GM21723 (cell line): Measurements from ENCODE around the gene C2orf68.
"Not testable (repeated sequence)": the region's sequence is repeated elsewhere in the genome, so short reads cannot be mapped to it uniquely, and the experiment has no call there.

ENCODE experiments used
- ATAC-seq: cut with Tn5 transposase; IDR thresholded peaks from one replicate; pipeline ENCODE4 v1.9.1; 2021; ENCODE audit warnings: mild to moderate bottlenecking, moderate library complexity; ENCODE audit not compliant: unreplicated experiment

C2orf68 gene

DNA sequence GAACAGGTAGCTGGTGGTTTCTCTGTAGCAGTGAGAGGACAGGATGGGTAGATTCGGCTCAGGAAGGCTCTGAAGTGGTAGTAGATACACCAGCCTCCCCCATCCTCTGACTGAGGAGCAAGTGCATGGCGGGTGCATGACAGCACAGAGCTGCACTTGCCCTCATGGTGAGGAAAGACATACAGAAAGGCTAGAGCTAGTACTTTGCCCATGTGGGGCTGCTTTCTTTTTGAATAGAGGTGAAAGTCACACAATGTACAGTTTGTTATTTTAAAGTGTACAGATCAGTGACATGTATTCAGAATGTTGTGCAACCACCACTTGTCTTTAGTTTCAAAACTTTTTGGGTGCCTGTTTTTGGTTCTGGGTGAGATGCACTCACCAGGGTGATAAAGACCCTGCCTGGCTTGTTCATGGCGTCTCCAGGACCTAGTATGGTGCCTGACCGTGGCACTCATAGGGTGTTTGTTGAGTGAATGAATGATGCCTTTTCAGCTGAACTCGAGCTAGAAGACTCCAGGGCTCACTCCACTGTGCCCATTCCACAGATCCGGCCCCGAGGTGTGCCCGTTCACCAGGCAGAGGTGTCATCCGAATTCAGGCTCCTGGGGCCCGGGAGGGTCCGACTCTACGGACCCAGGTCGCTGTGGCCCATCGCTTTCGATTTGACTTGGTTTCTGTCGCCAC lies 28.1 kb downstream of the C2orf68 start:
- ATAC-seq = peak; percentile 9

DNA sequence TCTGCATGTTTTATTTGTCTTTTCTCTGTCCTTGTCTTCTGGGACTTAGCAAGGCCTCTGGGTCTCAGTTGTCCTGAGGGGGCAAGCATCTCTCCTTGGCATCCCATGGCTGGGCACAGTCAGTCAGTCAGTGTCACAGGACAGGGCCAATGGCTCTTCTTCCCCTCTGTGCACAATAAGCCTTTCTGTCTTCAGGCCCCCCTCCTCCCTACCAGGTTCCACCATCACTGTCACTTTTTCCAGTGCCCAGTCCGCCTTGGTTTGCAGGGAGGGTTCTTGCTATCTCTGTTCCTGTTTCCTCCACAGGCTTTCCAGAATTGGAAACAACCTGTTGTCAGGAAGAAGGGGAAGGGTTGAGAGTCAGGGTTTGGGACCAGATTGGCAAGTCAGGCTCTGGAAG lies 29.4 kb downstream of the C2orf68 start:
- no peak for ATAC-seq

DNA sequence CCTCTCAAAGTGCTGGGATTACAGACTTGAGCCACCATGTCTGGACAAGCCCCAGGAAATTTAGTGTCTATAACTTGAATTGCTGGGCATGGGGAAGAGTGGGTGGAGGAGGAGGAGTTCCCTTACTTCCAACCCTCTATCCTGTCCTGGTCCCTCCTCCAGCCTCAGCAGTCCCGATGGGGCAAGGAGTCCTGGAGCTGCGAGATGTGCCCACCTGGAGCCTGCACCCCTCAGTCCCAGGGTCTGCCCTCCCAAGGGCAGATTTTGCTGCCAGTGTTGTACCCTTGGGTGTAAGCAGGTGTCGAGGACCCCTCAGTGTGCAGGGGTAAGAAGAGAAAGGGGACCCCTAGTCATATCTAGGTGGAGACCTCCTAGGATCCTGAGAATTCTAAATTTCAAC lies 31.7 kb downstream of the C2orf68 start:
- no peak for ATAC-seq

DNA sequence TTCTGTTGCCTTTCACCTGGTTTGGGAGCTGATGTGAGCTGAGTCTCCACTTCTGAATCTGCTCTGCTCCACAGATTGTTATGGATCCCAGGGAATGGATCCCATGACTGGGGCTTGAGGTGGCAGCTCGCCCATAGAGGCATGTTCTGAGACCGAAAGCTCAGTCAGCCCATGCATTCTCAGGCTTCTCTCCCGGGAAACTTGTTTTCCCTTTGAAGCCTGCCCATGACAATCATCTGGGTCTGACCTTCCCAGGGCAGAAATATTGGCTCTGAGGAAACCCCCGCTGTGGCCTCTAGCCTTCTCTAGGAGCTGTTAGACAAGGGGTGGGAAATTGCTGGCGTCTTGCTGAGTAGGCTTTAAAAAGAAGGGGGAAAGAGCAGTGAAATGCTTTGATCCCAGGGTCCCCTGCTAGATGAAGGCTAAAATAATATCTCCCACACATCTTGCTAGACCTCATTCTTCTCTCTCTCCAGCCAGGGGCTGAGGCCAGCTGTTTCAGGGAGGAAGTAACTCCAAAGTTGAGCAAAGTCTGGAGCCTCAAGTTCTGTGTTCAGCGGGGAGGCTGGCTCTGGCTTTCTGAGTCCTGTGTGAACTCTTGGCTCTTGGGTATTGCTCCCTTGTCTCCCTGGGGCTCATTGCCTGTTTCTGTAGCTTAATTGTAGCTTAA lies 32.5 kb downstream of the C2orf68 start:
- no peak for ATAC-seq

DNA sequence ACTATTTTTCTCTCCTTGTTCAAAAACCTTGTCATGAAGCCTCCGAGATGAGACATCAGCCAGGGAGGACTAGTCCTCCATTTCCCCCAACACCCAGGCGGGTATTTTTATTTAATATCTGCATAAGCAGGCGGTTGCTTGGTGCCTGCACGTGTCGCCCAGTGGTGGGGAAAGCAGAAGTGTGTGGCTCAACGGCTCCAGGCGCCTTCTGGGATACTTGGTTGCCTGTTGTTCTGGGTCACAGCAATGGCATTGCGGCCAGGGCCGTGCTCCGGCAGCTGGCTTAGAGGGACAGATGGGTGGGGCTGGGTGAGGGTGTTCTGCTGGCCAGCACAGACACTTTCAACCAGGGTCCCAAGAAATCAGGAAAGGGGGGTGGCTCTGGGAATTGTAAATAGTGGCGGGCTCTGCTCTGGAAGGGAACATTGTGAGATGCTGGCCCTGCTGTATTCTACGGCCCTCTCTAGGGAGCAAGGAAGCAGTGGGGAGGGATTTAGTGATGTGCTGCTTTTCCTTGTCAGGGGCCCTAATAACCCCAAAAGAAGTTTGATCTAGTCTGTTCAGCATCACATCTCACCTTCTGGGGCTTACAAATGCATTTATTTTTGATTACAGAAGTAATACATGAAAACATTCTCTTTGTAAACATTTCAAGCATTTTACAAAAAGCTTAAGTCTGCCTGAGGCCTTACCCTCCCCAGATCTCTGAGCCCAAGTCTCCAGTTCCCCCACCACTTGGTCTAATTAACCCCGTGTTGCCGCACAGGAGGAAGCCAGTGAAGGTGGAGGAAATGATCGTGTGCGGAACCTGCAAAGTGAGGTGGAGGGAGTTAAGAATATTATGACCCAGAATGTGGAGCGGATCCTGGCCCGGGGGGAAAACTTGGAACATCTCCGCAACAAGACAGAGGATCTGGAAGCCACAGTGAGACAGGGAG lies 33.4 kb downstream of the C2orf68 start:
- ATAC-seq = peak; percentile 43

DNA sequence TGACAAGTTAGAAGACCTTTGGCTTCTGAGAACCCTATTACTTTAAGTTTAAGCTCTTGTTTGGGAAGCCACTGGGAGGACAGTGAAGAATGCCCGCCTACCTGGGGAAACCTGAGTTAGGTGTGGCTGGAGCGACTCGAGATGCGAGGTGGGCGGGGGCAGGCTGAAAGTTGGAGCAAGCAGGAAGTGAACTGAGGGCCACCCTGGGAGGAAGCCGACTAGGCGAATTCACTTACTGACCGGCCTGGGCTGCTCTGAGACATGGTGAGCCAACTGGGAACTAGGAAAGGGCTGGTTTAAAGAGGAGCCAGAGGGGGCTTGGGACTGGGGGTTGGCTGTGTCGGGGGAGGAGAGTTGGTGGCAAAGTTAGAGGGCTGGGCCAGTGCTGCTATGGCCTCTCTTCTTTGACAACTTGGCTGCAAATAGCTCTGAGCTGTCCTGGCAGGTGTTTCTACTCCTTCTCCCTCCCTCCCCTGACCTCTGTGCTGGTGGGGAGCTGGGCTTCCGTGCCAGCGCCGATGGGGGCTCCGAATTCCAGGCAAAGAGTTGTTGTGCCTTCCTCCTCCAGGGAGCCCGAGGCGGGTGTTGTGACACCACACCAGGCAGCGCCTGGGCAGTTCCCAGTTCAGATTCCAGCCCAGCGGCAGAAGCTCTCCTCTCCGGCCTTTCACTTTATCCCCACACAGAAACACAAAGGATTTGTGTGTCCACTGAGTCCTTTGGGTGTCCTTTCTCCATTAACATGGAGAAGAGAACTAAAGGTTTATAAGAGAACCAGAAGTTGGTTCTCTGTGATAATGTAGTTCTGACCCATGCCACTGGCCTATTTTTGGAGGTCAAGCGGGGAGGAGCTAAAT lies 34.3 kb downstream of the C2orf68 start, which contains the start of gene VAMP8:
VAMP8 (plus strand) TSS at position 201 of the 857 bp plus-strand sequence; CDS start at position 262, 61 bp downstream.
- ATAC-seq = peak; percentile 67

DNA sequence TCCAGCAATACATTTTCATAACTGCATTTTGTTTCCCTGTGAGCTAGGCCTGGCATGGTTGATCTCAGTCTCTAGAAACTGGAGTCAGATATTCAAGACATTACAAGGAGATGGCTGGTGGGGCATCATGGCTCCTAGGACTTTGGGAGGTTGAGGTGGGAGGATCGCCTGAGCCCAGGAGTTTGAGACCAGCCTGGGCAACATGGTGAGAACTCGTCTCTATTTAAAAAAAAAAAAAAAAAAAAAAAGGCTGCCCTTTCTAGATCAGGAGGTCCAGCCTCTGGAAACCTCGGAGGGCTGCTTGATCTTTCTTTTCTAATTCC lies 34.8 kb downstream of the C2orf68 start:
- no peak for ATAC-seq

DNA sequence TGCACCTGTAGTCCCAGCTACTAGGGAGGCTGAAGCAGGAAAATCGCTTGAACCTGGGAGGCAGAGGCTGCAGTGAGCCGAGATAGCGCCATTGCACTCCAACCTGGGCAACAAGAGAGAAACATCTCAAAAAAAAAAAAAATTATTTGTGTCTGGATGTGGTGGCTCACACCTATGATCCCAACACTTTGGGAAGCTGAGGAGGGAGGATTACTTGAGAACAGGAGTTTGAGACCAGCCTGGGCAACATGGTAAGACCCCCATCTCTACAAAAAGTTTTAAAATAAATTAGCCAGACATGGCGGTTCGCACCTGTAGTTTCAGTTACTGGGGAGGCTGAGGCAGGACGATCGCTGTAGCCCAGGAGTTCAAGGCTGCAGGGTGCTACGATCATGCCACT lies 36.1 kb downstream of the C2orf68 start:
- ATAC-seq = no peak

DNA sequence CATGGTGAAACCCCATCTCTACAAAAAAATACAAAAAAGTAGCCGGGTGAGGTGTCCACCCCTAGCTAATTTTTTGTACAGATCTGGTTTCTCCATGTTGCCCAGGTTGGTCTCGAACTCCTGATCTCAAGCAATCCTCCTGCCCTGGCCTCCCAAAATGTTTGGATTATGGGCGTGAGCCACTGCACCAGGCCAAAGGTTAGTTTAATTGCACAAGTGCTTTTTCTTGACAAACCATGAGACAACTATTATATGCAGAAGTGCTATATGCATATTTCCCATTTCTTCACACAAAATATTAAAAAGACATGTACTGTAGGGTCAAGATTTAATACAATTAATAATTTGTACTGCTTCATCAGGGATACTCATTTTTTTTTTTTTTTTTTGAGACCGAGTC lies 45.6 kb downstream of the C2orf68 start:
- ATAC-seq = no peak

DNA sequence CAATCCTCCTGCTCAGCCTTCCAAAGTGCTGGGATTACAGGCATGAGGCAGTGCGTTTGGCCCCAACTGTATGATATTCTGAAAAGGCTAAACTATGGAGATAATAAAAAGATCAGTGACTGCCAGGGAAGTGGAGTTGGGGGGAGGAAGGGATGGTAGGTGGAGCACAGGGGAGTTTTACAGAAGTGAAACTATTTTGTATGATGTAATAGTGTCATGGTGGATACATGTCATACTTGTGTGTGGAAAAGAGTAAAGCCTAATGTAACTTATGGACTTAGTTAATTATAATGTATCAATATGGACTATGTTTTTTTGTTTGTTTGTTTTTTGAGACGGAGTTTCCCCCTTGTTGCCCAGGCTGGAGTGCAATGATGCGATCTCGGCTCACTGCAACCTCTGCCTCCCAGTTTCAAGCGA lies 47.7 kb downstream of the C2orf68 start:
- ATAC-seq = no peak

DNA sequence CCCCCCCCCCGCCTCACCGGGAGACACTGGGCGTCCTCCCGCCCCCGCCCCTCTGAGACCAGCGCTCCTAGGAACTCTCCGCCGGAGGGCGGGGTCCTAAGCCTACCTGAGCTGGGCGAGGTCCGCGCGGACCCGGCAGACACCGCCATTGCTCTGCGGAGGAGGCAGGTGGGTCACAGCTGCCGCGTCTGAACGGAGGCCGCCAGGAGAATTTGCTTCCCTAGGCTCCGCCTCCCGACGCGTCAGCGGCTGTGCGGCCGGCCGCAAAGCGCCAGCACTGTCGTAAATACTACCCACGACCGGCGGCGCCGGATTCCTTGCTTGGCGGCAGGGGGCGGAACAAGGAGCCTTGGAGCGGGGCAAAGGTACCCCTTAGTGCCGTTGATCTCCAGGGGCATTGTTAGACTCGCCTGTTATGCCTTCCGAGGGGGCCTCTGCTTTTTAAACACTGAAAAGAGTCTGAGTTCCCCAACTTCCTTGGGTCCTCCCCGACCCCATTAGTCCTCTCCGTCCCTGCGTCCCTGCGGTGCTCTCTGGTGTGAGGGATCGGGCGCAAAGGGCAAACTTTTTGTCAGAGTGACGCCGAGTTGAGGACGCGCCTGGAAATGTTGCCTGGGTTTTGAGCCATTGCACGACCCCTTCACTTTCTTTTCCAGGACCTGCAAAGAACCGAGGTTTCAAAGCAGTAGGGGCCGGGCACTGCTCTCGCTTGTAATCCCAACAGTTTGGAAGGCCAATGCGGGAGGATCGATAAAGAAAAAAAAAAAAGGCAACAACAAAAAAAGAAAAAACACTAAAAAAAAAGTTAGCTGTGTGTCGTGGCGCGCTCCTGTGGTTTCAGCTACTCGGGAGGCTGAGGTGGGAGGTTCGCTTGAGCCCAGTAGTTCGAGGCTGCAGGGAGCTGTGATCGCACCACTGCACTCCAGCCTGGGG lies 50.3 kb downstream of the C2orf68 start, which contains the start of gene GGCX:
GGCX (minus strand) TSS at position 214 of the 933 bp plus-strand sequence; CDS start at position 149, 65 bp downstream.
- peak; percentile 88 for ATAC-seq

DNA sequence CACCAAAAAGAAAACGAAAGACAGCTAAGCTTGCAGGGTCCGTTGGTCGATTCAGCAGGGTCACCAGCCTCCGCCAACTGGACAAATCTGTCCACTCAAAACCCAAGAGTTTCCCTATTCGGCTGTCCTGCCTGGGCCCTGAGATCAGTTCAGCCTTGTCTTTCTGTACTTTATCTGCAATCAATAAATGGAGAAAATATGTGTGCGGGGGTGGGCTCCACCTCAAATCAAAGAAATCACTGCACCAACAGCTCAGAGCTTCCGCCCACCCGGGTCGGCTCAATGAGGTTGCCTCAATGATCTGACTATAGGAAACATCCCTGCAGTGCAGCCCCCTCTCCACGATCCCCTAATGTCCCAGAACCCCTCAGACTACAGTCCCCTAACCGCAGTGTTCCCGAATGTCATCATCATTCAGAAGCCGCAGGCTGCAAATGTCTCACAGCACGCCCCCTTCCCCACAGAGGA lies 51.0 kb downstream of the C2orf68 start:
- ATAC-seq = peak; percentile 15

DNA sequence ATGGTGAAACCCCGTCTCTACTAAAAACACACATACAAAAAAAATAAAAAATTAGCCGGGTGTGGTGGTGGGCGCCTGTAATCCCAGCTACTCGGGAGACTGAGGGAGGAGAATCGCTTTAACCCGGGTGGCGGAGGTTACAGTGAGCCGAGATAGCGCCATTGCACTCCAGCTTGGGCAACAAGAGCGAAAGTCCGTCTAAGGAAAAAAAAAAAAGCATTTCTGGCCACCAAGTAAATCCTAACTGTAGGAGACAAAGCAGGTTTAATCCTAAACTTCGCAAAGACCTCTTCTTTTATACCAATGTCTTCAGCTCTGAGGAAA lies 51.5 kb downstream of the C2orf68 start:
- not testable (repeated sequence) for ATAC-seq

DNA sequence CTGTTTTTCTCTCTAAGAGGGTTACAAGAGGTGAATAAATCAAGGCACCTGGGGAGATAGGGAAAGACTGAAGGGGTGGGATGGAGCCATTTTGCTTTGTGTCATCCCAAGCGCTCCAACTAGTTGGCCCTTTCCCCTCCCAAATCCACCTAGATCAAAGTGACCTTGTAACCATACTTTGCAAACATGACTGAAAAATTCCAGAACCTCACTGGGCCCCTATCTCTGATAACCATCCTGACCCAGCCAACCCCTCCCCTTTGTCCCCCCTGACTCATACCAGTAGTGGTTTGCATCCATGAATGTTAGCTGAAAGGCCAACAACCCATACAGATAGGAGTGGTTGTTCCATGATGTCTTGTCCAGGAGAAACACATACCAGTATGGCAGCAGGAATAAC lies 53.7 kb downstream of the C2orf68 start:
- ATAC-seq = no peak

DNA sequence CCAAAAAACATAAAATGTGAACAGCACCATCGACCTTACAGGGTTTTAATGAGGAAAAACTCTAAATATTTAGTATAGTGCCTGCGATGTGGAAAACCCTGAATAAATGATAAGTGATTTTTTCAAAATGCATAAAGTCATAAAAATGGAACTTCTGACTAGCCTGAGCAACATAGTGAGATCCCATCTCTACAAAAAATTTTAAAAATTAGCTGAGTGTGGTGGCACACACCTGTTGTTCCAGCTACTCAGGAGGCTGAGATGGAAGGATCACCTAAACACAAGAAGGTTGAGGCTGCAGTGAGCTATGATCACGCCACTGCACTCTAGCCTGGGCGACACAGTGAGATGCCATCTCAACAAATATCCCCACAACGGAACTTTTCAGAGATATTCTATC lies 54.7 kb downstream of the C2orf68 start:
- ATAC-seq = no peak
